HepG2 (cell line): ENCODE results near the gene SULT6B1. TPM values are rescaled to one million over a fixed set of nuclear protein-coding genes. Genes with fewer than 3 reads are reported as not detected.

Experiments used
- CREBL2 ChIP-seq: sonication (generic); formaldehyde crosslinking; IDR thresholded peaks from 2 replicates; pipeline ENCODE4 v1.8.1; 2023; ENCODE audit warnings: missing genetic modification reagents, mild to moderate bottlenecking, borderline replicate concordance
- HNF1B ChIP-seq: sonication (generic); formaldehyde crosslinking; IDR thresholded peaks from 2 replicates; pipeline ENCODE4 v1.5.1; 2020; ENCODE audit warnings: mild to moderate bottlenecking, moderate library complexity, missing genetic modification reagents
- HNF4G ChIP-seq, 2 experiments: sonication (generic) in 1 of 2; formaldehyde crosslinking in 1 of 2; IDR thresholded peaks; 2 replicates each; pipeline versions ENCODE4 v1.4.0 to v1.6.1; 2011 to 2020; ENCODE audit warnings: borderline replicate concordance in 2 of 2, low read depth in 2 of 2, mild to moderate bottlenecking in 2 of 2, low read length in 1 of 2, missing genetic modification reagents in 1 of 2, moderate library complexity in 1 of 2
- LBX2 ChIP-seq: sonication (generic); formaldehyde crosslinking; IDR thresholded peaks from 2 replicates; pipeline ENCODE4 v1.5.0; 2020; ENCODE audit warnings: missing genetic modification reagents, mild to moderate bottlenecking, borderline replicate concordance
- MED8 ChIP-seq: sonication (generic); formaldehyde crosslinking; IDR thresholded peaks from 2 replicates; pipeline ENCODE4 v1.8.1; 2023; ENCODE audit warnings: mild to moderate bottlenecking, missing genetic modification reagents; ENCODE audit not compliant: insufficient replicate concordance
- MXD4 ChIP-seq: IDR thresholded peaks from 2 replicates; pipeline ENCODE4 v1.6.1; 2016; ENCODE audit warnings: mild to moderate bottlenecking, missing biosample characterization, missing genetic modification reagents
- MYC ChIP-seq: sonication (generic); formaldehyde crosslinking; IDR thresholded peaks from 2 replicates; pipeline ENCODE4 v1.9.0; 2021; ENCODE audit warnings: missing genetic modification reagents, borderline replicate concordance
- NFIC ChIP-seq: IDR thresholded peaks from 2 replicates; pipeline ENCODE4 v1.6.1; 2012; ENCODE audit warnings: mild to moderate bottlenecking, low read length, inconsistent platforms
- POLR2AphosphoS5 ChIP-seq: IDR thresholded peaks from 2 replicates; pipeline ENCODE4 v1.6.1; 2012; ENCODE audit warnings: low read depth, low read length
- SMARCC2 ChIP-seq: fragments of 450-650 bp; IDR thresholded peaks from 2 replicates; pipeline ENCODE4 v1.6.1; 2017; ENCODE audit warnings: antibody characterized with exemption, mild to moderate bottlenecking
- THAP9 ChIP-seq: sonication (generic); formaldehyde crosslinking; IDR thresholded peaks from 2 replicates; pipeline ENCODE4; 2020; ENCODE audit warnings: missing genetic modification reagents, mild to moderate bottlenecking, borderline replicate concordance
- ZBTB2 ChIP-seq: sonication (generic); formaldehyde crosslinking; IDR thresholded peaks from 2 replicates; pipeline ENCODE4 v1.8.0; 2022; ENCODE audit warnings: low read depth, missing genetic modification reagents
- ZBTB3 ChIP-seq: sonication (generic); formaldehyde crosslinking; IDR thresholded peaks from 2 replicates; pipeline ENCODE4 v1.4.0; 2020; ENCODE audit warnings: low read depth, mild to moderate bottlenecking, moderate library complexity, missing genetic modification reagents, borderline replicate concordance
- ZNF18 ChIP-seq: sonication (generic); formaldehyde crosslinking; IDR thresholded peaks from 2 replicates; pipeline ENCODE4 v1.8.0; 2022; ENCODE audit warnings: mild to moderate bottlenecking, missing genetic modification reagents; ENCODE audit not compliant: insufficient replicate concordance
- ZNF20 ChIP-seq: sonication (generic); formaldehyde crosslinking; IDR thresholded peaks from 2 replicates; pipeline ENCODE4 v1.4.0; 2020; ENCODE audit warnings: mild to moderate bottlenecking, moderate library complexity, missing genetic modification reagents
- ZNF263 ChIP-seq: sonication (generic); formaldehyde crosslinking; IDR thresholded peaks from 2 replicates; pipeline ENCODE4 v1.4.0; 2020; ENCODE audit warnings: missing genetic modification reagents
- ZSCAN9 ChIP-seq: IDR thresholded peaks from 2 replicates; pipeline ENCODE4 v1.6.1; 2016; ENCODE audit warnings: borderline replicate concordance
- polyA plus RNA-seq, 8 experiments: library from polyadenylated mRNA; depleted of rRNA in 3 of 8; stranded (reverse) in 7 of 8; unstranded in 1 of 8; fragments of >200 nt; fragmentation: Illumina TruSeq in 4 of 8; extraction: Trizol in 4 of 8; gene quantifications; 2 replicates each; pipeline versions ENCODE4 v1.2.1 to v1.2.3, GENCODE V29; 2011 to 2016; ENCODE audit warnings: low read depth in 4 of 8, missing spikeins in 1 of 8, mixed read lengths in 1 of 8; ENCODE audit not compliant: insufficient read depth in 1 of 8
- total RNA-seq, 5 experiments: library from RNA; depleted of rRNA; stranded (reverse); fragments of >200 nt; fragmentation: Illumina TruSeq; extraction: Trizol; gene quantifications; 2 replicates each; pipeline ENCODE4 v1.2.3, GENCODE V29; 2016; ENCODE audit warnings: low read depth in 1 of 5

SULT6B1 gene
- total and polyA plus RNA-seq, 2 of the 13 experiments (the other 11 are each of a cell fraction or from before 2014, with no cell fraction given), result not detected

GRCh38 chr2:37156857-37157714 lies 31.4 kb downstream of the SULT6B1 start, which contains the start of gene EIF2AK2 (continued):
- TF ChIP-seq HNF1B (CRISPR knock-in tag), result peak; percentile 41
- TF ChIP-seq CREBL2 (CRISPR knock-in tag), result no peak
- TF ChIP-seq LBX2 (CRISPR knock-in tag), result no peak
- no peak for TF ChIP-seq SMARCC2
- TF ChIP-seq MXD4 (CRISPR knock-in tag), result no peak; the same call in 1 of the 2 replicates
- TF ChIP-seq HNF4G (IDR thresholded peaks at IDR 0.05; ENCODE audit: borderline replicate concordance, low read depth, low read length), result 0 out of 2 replicates have a peak, but pooled peaks have one; percentile 17
- no peak for TF ChIP-seq HNF4G (CRISPR knock-in tag; IDR thresholded peaks at IDR 0.05; ENCODE audit: borderline replicate concordance, low read depth)
- no peak for TF ChIP-seq NFIC
- TF ChIP-seq ZBTB3 (CRISPR knock-in tag), result peak; percentile 49; the same call in 1 of the 2 replicates
- TF ChIP-seq MED8 (CRISPR knock-in tag), result no peak
- peak; percentile 60 for TF ChIP-seq POLR2AphosphoS5
- peak; percentile 82 for TF ChIP-seq MYC (CRISPR knock-in tag)
- peak; percentile 72 for TF ChIP-seq ZBTB2
- no peak for TF ChIP-seq ZNF20
- TF ChIP-seq ZSCAN9 (CRISPR knock-in tag), result no peak
- no peak for TF ChIP-seq ZNF263 (CRISPR knock-in tag)
- peak; percentile 31; the same call in 1 of the 2 replicates for TF ChIP-seq THAP9 (CRISPR knock-in tag)
- TF ChIP-seq ZNF18, result no peak
